GM10266 (cell line): ENCODE results near the gene TMEM63B.

Experiments
- DNase-seq: peaks from one replicate; pipeline ENCODE4 v3.0.0; 2012; ENCODE audit errors: extremely low spot score
- CTCF ChIP-seq: IDR thresholded peaks from 2 replicates; pipeline ENCODE4 v1.5.1; 2012; ENCODE audit warnings: mild to moderate bottlenecking, low read depth; ENCODE audit not compliant: control insufficient read depth, insufficient read depth; ENCODE audit errors: missing control alignments

TMEM63B gene

GRCh38 chr6:44107017-44107416 is 20.3 kb upstream of the TMEM63B start:
- no peak for TF ChIP-seq CTCF
- no peak for DNase-seq

- DNase-seq: no peak
- TF ChIP-seq CTCF: no peak
Measured at GRCh38 chr6:44108471-44108870, 18.9 kb upstream of the TMEM63B start.

GRCh38 chr6:44109212-44109611 is 18.1 kb upstream of the TMEM63B start:
- TF ChIP-seq CTCF: no peak
- DNase-seq: no peak

- DNase-seq: no peak
- no peak for TF ChIP-seq CTCF
Measured at GRCh38 chr6:44110005-44110676, 17.2 kb upstream of the TMEM63B start.

GRCh38 chr6:44110966-44111365 is 16.4 kb upstream of the TMEM63B start:
- no peak for DNase-seq
- no peak for TF ChIP-seq CTCF

- TF ChIP-seq CTCF: no peak
Measured at GRCh38 chr6:44111434-44112417, 15.6 kb upstream of the TMEM63B start.

GRCh38 chr6:44113414-44113813 is 13.9 kb upstream of the TMEM63B start:
- TF ChIP-seq CTCF: no peak
- DNase-seq: no peak

More at GRCh38 chr6:44111434-44112417, 15.6 kb upstream of the TMEM63B start:
- no peak for DNase-seq
